ENCODE data around the gene CHSY1. TPM values are rescaled to one million over a fixed set of nuclear protein-coding genes. Genes with fewer than 3 reads are reported as not detected.

Gene CHSY1
- total RNA-seq, 1 experiment from 2014 or later = 29.8 TPM

DNA sequence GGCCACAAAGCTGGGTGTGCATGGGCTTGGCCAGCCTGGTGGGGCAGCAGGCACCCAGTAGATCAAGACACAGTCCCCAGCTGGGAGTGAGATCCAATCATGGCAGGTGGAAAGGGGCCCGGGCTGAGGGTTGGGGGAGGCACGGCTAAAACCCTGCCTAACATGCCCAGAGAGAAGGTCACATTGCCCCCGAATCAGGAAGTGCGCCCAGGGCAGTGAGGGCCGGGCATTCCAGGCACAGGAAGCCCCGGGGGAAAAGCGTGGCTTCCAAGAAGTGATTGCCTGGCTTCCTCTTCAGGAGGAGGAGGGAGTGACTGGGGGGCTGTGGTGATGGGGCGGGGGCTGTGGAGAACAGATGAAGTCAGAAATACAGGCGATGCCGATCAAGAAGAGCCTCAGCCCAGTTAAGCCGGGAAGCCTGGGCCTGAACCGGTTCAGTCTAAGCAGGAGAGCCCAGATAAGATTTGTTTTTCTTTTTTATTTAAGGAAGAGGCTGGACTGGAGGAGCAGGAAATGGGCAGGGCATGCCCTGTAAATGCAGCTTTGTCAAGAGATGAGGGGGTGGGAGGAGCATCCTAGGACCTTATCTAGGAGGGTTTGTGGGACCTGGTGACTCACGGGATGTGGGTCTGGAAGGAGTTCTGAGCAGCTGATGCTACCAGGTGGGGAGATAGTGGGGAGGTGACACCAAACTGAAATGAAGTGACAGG lies 83.9 kb downstream of the CHSY1 start:
- ChIA-PET CTCF (interaction anchor here (0.5 to 1.8 kb wide), 3 partner anchors 16 to 108 kb away, joined by 4 read pairs; no protein-coding TSS in a partner anchor), POLR2A (interaction anchor here (0.8 to 1.4 kb wide), 2 partner anchors 21 to 27 kb away, joined by 3 to 5 read pairs; no protein-coding TSS in a partner anchor)
- Mint-ChIP-seq H3K27ac (ENCODE audit: low read depth, unreplicated experiment) (peak overlapping the region; percentile 94), H3K27me3 (ENCODE audit: insufficient read depth, unreplicated experiment) (no peaks in the 10 kb centered on the region), H3K4me1 (ENCODE audit: insufficient read depth, unreplicated experiment) (peaks cover 22% of the 10 kb centered on the region), H3K9me3 (ENCODE audit: unreplicated experiment) (peaks cover 6% of the 10 kb centered on the region), H3K36me3 (ENCODE audit: insufficient read depth, unreplicated experiment) (peaks cover 12% of the 10 kb centered on the region), H3K4me3 (ENCODE audit: unreplicated experiment) (peak overlapping the region; percentile 26)
- no TSS peak for BruUV-seq (replicated peaks)
- TF ChIP-seq, protein P1, sequence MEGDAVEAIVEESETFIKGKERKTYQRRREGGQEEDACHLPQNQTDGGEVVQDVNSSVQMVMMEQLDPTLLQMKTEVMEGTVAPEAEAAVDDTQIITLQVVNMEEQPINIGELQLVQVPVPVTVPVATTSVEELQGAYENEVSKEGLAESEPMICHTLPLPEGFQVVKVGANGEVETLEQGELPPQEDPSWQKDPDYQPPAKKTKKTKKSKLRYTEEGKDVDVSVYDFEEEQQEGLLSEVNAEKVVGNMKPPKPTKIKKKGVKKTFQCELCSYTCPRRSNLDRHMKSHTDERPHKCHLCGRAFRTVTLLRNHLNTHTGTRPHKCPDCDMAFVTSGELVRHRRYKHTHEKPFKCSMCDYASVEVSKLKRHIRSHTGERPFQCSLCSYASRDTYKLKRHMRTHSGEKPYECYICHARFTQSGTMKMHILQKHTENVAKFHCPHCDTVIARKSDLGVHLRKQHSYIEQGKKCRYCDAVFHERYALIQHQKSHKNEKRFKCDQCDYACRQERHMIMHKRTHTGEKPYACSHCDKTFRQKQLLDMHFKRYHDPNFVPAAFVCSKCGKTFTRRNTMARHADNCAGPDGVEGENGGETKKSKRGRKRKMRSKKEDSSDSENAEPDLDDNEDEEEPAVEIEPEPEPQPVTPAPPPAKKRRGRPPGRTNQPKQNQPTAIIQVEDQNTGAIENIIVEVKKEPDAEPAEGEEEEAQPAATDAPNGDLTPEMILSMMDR (IDR thresholded peaks at IDR 0.05; ENCODE audit: unreplicated experiment) = no peak
- DNase-seq (ENCODE audit: unreplicated experiment) = peak; percentile 90
- intact Hi-C loops (cut with micrococcal nuclease) = no loop called here

DNA sequence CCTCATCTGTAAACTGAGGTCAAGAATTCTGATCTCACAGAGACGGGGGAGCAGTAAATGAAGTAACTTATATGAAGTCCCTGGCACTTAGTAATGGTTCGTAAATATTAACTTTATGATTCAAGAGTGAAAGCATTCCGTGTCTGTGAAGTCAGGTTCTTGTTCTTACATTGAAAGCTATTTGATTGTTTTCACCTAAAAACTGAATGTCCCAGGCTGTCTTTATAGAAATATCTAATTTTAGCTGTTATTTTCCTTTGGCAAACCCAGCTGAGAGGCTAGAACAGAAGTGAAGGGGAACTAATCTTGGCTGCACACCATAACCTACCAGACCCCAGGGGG lies 84.5 kb downstream of the CHSY1 start:
- POLR2A ChIA-PET = interaction anchor here (1.4 kb wide), 1 partner anchor 21 kb away, joined by 5 read pairs; no protein-coding TSS in a partner anchor
- peaks cover 12% of the 10 kb centered on the region for H3K36me3 Mint-ChIP-seq (ENCODE audit: insufficient read depth, unreplicated experiment)
- peaks cover 6% of the 10 kb centered on the region for H3K9me3 Mint-ChIP-seq (ENCODE audit: unreplicated experiment)
- H3K4me1 Mint-ChIP-seq (ENCODE audit: insufficient read depth, unreplicated experiment) = peaks cover 22% of the 10 kb centered on the region
- H3K4me3 Mint-ChIP-seq (ENCODE audit: unreplicated experiment) = no peak overlapping the region
- intact Hi-C loops (cut with micrococcal nuclease) = no loop called here
- H3K27me3 Mint-ChIP-seq (ENCODE audit: insufficient read depth, unreplicated experiment) = no peaks in the 10 kb centered on the region
- no TSS peak for BruUV-seq (replicated peaks)
- CTCF ChIA-PET = interaction anchor here (0.5 to 1.8 kb wide), 3 partner anchors 16 to 109 kb away, joined by 4 read pairs; no protein-coding TSS in a partner anchor
- no peak for DNase-seq (ENCODE audit: unreplicated experiment)
- TF ChIP-seq, protein P1 (IDR thresholded peaks at IDR 0.05; ENCODE audit: unreplicated experiment) = no peak
- peak overlapping the region; percentile 94 for H3K27ac Mint-ChIP-seq (ENCODE audit: low read depth, unreplicated experiment)

DNA sequence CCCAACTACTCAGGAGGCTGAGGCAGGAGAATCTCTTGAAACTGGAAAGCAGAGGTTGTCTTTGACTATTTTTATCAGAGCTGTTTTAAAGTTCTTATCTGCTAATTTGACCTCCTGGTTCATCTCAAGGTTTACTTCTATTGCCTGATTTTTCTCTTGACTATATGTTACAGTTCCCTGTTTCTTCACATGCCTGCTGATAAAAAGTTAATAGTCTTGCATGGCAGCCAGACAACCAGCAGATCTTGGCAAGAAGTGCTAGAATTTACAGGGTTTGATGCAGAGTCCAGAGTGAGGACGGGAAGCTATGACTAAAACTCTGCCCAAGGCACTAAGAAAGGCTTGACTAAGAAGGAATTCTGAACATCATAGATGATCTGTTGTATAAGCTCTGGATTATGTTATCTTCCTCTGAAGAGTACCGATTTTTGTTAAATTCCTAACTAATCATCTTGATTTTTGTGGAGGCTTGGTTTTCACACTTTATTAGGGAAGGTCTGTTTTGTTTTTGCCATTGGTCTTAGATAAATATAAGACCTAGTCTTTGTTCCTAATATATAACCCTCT lies 85.9 kb downstream of the CHSY1 start:
- no peak overlapping the region for H3K27ac Mint-ChIP-seq (ENCODE audit: low read depth, unreplicated experiment)
- H3K27me3 Mint-ChIP-seq (ENCODE audit: insufficient read depth, unreplicated experiment) = no peaks in the 10 kb centered on the region
- TF ChIP-seq, protein P1 (IDR thresholded peaks at IDR 0.05; ENCODE audit: unreplicated experiment) = no peak
- BruUV-seq (replicated peaks) = no TSS peak
- peaks cover 20% of the 10 kb centered on the region for H3K4me1 Mint-ChIP-seq (ENCODE audit: insufficient read depth, unreplicated experiment)
- CTCF ChIA-PET = interaction anchor here (0.9 kb wide), 1 partner anchor 158 kb away, joined by 3 read pairs; no protein-coding TSS in a partner anchor
- peaks cover 6% of the 10 kb centered on the region for H3K9me3 Mint-ChIP-seq (ENCODE audit: unreplicated experiment)
- no peak for DNase-seq (ENCODE audit: unreplicated experiment)
- no peak overlapping the region for H3K4me3 Mint-ChIP-seq (ENCODE audit: unreplicated experiment)
- H3K36me3 Mint-ChIP-seq (ENCODE audit: insufficient read depth, unreplicated experiment) = peaks cover 12% of the 10 kb centered on the region
- intact Hi-C loops (cut with micrococcal nuclease) = no loop called here
- POLR2A ChIA-PET = no interaction called here

- POLR2A ChIA-PET = no interaction called here
- no TSS peak for BruUV-seq (replicated peaks)
- Mint-ChIP-seq H3K36me3 (ENCODE audit: insufficient read depth, unreplicated experiment) (peaks cover 12% of the 10 kb centered on the region), H3K4me3 (ENCODE audit: unreplicated experiment) (no peak overlapping the region), H3K9me3 (ENCODE audit: unreplicated experiment) (peaks cover 6% of the 10 kb centered on the region), H3K4me1 (ENCODE audit: insufficient read depth, unreplicated experiment) (peaks cover 3% of the 10 kb centered on the region), H3K27ac (ENCODE audit: low read depth, unreplicated experiment) (no peak overlapping the region), H3K27me3 (ENCODE audit: insufficient read depth, unreplicated experiment) (no peaks in the 10 kb centered on the region)
- intact Hi-C loops (cut with micrococcal nuclease) = no loop called here
- TF ChIP-seq, protein P1 (IDR thresholded peaks at IDR 0.05; ENCODE audit: unreplicated experiment) = no peak
- no peak for DNase-seq (ENCODE audit: unreplicated experiment)
- CTCF ChIA-PET = no interaction called here
Measured at GRCh38 chr15:101162701-101163483, 89.0 kb downstream of the CHSY1 start.
